Measurements from ENCODE around the gene DMC1. TPM values are rescaled to one million over a fixed set of nuclear protein-coding genes. Genes with fewer than 3 reads are reported as not detected.
A peak's percentile ranks its signal among the peaks of the same experiment; 100 is the strongest.
"Not testable (repeated sequence)": the region's sequence is repeated elsewhere in the genome, so short reads cannot be mapped to it uniquely, and the experiment has no call there.

Gene DMC1
- total RNA-seq, 1 donor from 2014 or later = 10.8 TPM

- Mint-ChIP-seq H3K4me3 (ENCODE audit: low read depth) (no peak overlapping the region), H3K9me3 (no peaks in the 10 kb centered on the region), H3K27ac (no peak overlapping the region)
Observed at GRCh38 chr22:38601221-38601764, 31.3 kb upstream of the DMC1 start.

GRCh38 chr22:38599466-38599865, 29.5 kb upstream of the DMC1 start:
- no peaks in the 10 kb centered on the region for H3K9me3 Mint-ChIP-seq
- DNase-seq (ENCODE audit: low spot score) = no peak
- H3K27ac Mint-ChIP-seq = no peak overlapping the region
- H3K4me3 Mint-ChIP-seq (ENCODE audit: low read depth) = no peak overlapping the region
- intact Hi-C loops (cut with micrococcal nuclease) = no loop called here
- H3K4me1 Mint-ChIP-seq (ENCODE audit: low read depth) = no peaks in the 10 kb centered on the region
- H3K27me3 Mint-ChIP-seq (ENCODE audit: low read depth) = peaks cover 17% of the 10 kb centered on the region
- H3K36me3 Mint-ChIP-seq (ENCODE audit: low read depth) = no peaks in the 10 kb centered on the region

More at GRCh38 chr22:38601221-38601764, 31.3 kb upstream of the DMC1 start:
- no peaks in the 10 kb centered on the region for H3K36me3 Mint-ChIP-seq (ENCODE audit: low read depth)
- H3K27me3 Mint-ChIP-seq (ENCODE audit: low read depth) = peaks cover 13% of the 10 kb centered on the region
- no peaks in the 10 kb centered on the region for H3K4me1 Mint-ChIP-seq (ENCODE audit: low read depth)
- intact Hi-C loops (cut with micrococcal nuclease) = no loop called here
- no peak for DNase-seq (ENCODE audit: low spot score)

- H3K27ac Mint-ChIP-seq; H3K4me1 Mint-ChIP-seq (ENCODE audit: low read depth); H3K36me3 Mint-ChIP-seq (ENCODE audit: low read depth); H3K9me3 Mint-ChIP-seq; H3K27me3 Mint-ChIP-seq (ENCODE audit: low read depth); DNase-seq (ENCODE audit: low spot score); intact Hi-C loops (cut with micrococcal nuclease); H3K4me3 Mint-ChIP-seq (ENCODE audit: low read depth): not testable (repeated sequence)
Observed at GRCh38 chr22:38582923-38583322, 12.9 kb upstream of the DMC1 start.

GRCh38 chr22:38578505-38578904, 8.5 kb upstream of the DMC1 start:
- H3K4me3 Mint-ChIP-seq (ENCODE audit: low read depth) = no peak overlapping the region
- H3K9me3 Mint-ChIP-seq = no peaks in the 10 kb centered on the region
- intact Hi-C loops (cut with micrococcal nuclease) = loop anchor here (10.0 kb wide), 1 partner anchor 126 kb away; the partner anchor contains the start of genes GTPBP1 and JOSD1
- H3K27me3 Mint-ChIP-seq (ENCODE audit: low read depth) = peaks cover 3% of the 10 kb centered on the region
- no peaks in the 10 kb centered on the region for H3K36me3 Mint-ChIP-seq (ENCODE audit: low read depth)
- H3K4me1 Mint-ChIP-seq (ENCODE audit: low read depth) = no peaks in the 10 kb centered on the region
- no peak overlapping the region for H3K27ac Mint-ChIP-seq
- no peak for DNase-seq (ENCODE audit: low spot score)

- no peak overlapping the region for H3K4me3 Mint-ChIP-seq (ENCODE audit: low read depth)
- H3K36me3 Mint-ChIP-seq (ENCODE audit: low read depth) = peaks cover 3% of the 10 kb centered on the region
- H3K9me3 Mint-ChIP-seq = no peaks in the 10 kb centered on the region
- H3K27ac Mint-ChIP-seq = no peak overlapping the region
- no peaks in the 10 kb centered on the region for H3K27me3 Mint-ChIP-seq (ENCODE audit: low read depth)
- intact Hi-C loops (cut with micrococcal nuclease) = loop anchor here (5.0 to 10.0 kb wide), 4 partner anchors 90 to 520 kb away; partner anchors contain the start of genes GTPBP1 and JOSD1
- DNase-seq (ENCODE audit: low spot score) = peak; percentile 18
- peaks cover 22% of the 10 kb centered on the region for H3K4me1 Mint-ChIP-seq (ENCODE audit: low read depth)
Observed at GRCh38 chr22:38572065-38572464, 2.1 kb upstream of the DMC1 start.

GRCh38 chr22:38570779-38571364, 889 bp upstream of the DMC1 start:
- Mint-ChIP-seq H3K27me3 (ENCODE audit: low read depth) (no peaks in the 10 kb centered on the region), H3K36me3 (ENCODE audit: low read depth) (peaks cover 8% of the 10 kb centered on the region), H3K9me3 (no peaks in the 10 kb centered on the region), H3K27ac (peak overlapping the region; percentile 95), H3K4me3 (ENCODE audit: low read depth) (peak overlapping the region; percentile 94), H3K4me1 (ENCODE audit: low read depth) (peaks cover 23% of the 10 kb centered on the region)
- DNase-seq (ENCODE audit: low spot score) = peak; percentile 26
- intact Hi-C loops (cut with micrococcal nuclease) = loop anchor here (1.0 to 10.0 kb wide), 6 partner anchors 65 to 519 kb away; partner anchors contain the start of genes DDX17, GTPBP1 and JOSD1

GRCh38 chr22:38569181-38569971, 607 bp downstream of the DMC1 start:
- no peak for DNase-seq (ENCODE audit: low spot score)
- H3K27me3 Mint-ChIP-seq (ENCODE audit: low read depth) = no peaks in the 10 kb centered on the region
- H3K4me3 Mint-ChIP-seq (ENCODE audit: low read depth) = peak overlapping the region; percentile 94
- intact Hi-C loops (cut with micrococcal nuclease) = no loop called here
- H3K36me3 Mint-ChIP-seq (ENCODE audit: low read depth) = peaks cover 8% of the 10 kb centered on the region
- peaks cover 23% of the 10 kb centered on the region for H3K4me1 Mint-ChIP-seq (ENCODE audit: low read depth)
- no peaks in the 10 kb centered on the region for H3K9me3 Mint-ChIP-seq
- peak overlapping the region; percentile 92 for H3K27ac Mint-ChIP-seq

GRCh38 chr22:38567531-38568285, 2.3 kb downstream of the DMC1 start:
- Mint-ChIP-seq H3K4me3 (ENCODE audit: low read depth) (peak overlapping the region; percentile 31), H3K36me3 (ENCODE audit: low read depth) (peaks cover 8% of the 10 kb centered on the region), H3K9me3 (no peaks in the 10 kb centered on the region), H3K27ac (no peak overlapping the region), H3K4me1 (ENCODE audit: low read depth) (peaks cover 21% of the 10 kb centered on the region), H3K27me3 (ENCODE audit: low read depth) (no peaks in the 10 kb centered on the region)
- intact Hi-C loops (cut with micrococcal nuclease) = no loop called here
- no peak for DNase-seq (ENCODE audit: low spot score)

- Mint-ChIP-seq H3K27ac (no peak overlapping the region), H3K4me3 (ENCODE audit: low read depth) (no peak overlapping the region), H3K27me3 (ENCODE audit: low read depth) (no peaks in the 10 kb centered on the region), H3K4me1 (ENCODE audit: low read depth) (peaks cover 21% of the 10 kb centered on the region), H3K9me3 (no peaks in the 10 kb centered on the region), H3K36me3 (ENCODE audit: low read depth) (peaks cover 12% of the 10 kb centered on the region)
- intact Hi-C loops (cut with micrococcal nuclease) = no loop called here
- no peak for DNase-seq (ENCODE audit: low spot score)
Observed at GRCh38 chr22:38566726-38567504, 3.1 kb downstream of the DMC1 start.

GRCh38 chr22:38565441-38565840, 4.5 kb downstream of the DMC1 start:
- peaks cover 9% of the 10 kb centered on the region for H3K4me1 Mint-ChIP-seq (ENCODE audit: low read depth)
- no peak for DNase-seq (ENCODE audit: low spot score)
- intact Hi-C loops (cut with micrococcal nuclease) = no loop called here
- H3K27me3 Mint-ChIP-seq (ENCODE audit: low read depth) = no peaks in the 10 kb centered on the region
- no peak overlapping the region for H3K4me3 Mint-ChIP-seq (ENCODE audit: low read depth)
- H3K9me3 Mint-ChIP-seq = no peaks in the 10 kb centered on the region
- H3K36me3 Mint-ChIP-seq (ENCODE audit: low read depth) = peaks cover 24% of the 10 kb centered on the region
- no peak overlapping the region for H3K27ac Mint-ChIP-seq

- Mint-ChIP-seq H3K4me3 (ENCODE audit: low read depth) (no peak overlapping the region), H3K4me1 (ENCODE audit: low read depth) (peaks cover 9% of the 10 kb centered on the region), H3K36me3 (ENCODE audit: low read depth) (peaks cover 29% of the 10 kb centered on the region), H3K27ac (no peak overlapping the region), H3K9me3 (no peaks in the 10 kb centered on the region), H3K27me3 (ENCODE audit: low read depth) (no peaks in the 10 kb centered on the region)
- DNase-seq (ENCODE audit: low spot score) = no peak
- intact Hi-C loops (cut with micrococcal nuclease) = no loop called here
Observed at GRCh38 chr22:38564669-38565068, 5.3 kb downstream of the DMC1 start.

GRCh38 chr22:38554281-38554680, 15.7 kb downstream of the DMC1 start:
- Mint-ChIP-seq H3K27ac (no peak overlapping the region), H3K4me1 (ENCODE audit: low read depth) (no peaks in the 10 kb centered on the region)
- DNase-seq (ENCODE audit: low spot score) = no peak

More at GRCh38 chr22:38554281-38554680, 15.7 kb downstream of the DMC1 start:
- intact Hi-C loops (cut with micrococcal nuclease) = no loop called here
- H3K27me3 Mint-ChIP-seq (ENCODE audit: low read depth) = no peaks in the 10 kb centered on the region
- H3K9me3 Mint-ChIP-seq = no peaks in the 10 kb centered on the region
- peaks cover 4% of the 10 kb centered on the region for H3K36me3 Mint-ChIP-seq (ENCODE audit: low read depth)
- no peak overlapping the region for H3K4me3 Mint-ChIP-seq (ENCODE audit: low read depth)
